WTC11 (cell line): Measurements from ENCODE around the gene SLC2A4. TPM values are rescaled to one million over a fixed set of nuclear protein-coding genes. Genes with fewer than 3 reads are reported as not detected.
A peak's percentile ranks its signal among the peaks of the same experiment; 100 is the strongest.

Experiments
- ATAC-seq: fragments of 200-7000 bp; cut with Tn5 transposase; 2 replicates; pipeline ENCODE4 v1.10.0; 2021; ENCODE audit warnings: mild to moderate bottlenecking, moderate library complexity
- CTCF ChIA-PET: fragments of 300-600 bp; sonication (Branson Sonifier 250); formaldehyde crosslinking; loops from one replicate; lab custom pipeline; 2021; ENCODE audit warnings: antibody characterized with exemption; lab: Charles Lee
- POLR2A ChIA-PET: fragments of 350-600 bp; sonication (Branson Sonifier 250); formaldehyde crosslinking; loops from one replicate; lab custom pipeline; 2021; ENCODE audit warnings: antibody characterized with exemption; lab: Charles Lee
- DNase-seq: peaks from one replicate; pipeline ENCODE4 v3.0.0; 2021; ENCODE audit warnings: low spot score
- H3K27ac Mint-ChIP-seq: 2 replicates; pipeline ENCODE4 v1.8.0; 2021; ENCODE audit warnings: mixed read lengths
- H3K27me3 Mint-ChIP-seq: 2 replicates; pipeline ENCODE4 v1.8.0; 2021; ENCODE audit warnings: low read depth, mild to moderate bottlenecking, moderate library complexity, mixed read lengths
- H3K36me3 Mint-ChIP-seq: 2 replicates; pipeline ENCODE4 v1.8.0; 2021; ENCODE audit warnings: mixed read lengths
- H3K4me1 Mint-ChIP-seq: 2 replicates; pipeline ENCODE4 v1.8.0; 2022; ENCODE audit warnings: mixed read lengths
- H3K4me3 Mint-ChIP-seq: 2 replicates; pipeline ENCODE4 v1.8.0; 2021; ENCODE audit warnings: mild to moderate bottlenecking, moderate library complexity, mixed read lengths
- H3K9me3 Mint-ChIP-seq: 2 replicates; pipeline ENCODE4 v1.8.0; 2021; ENCODE audit warnings: mixed read lengths
- ATF1 ChIP-seq: sonication (generic); formaldehyde crosslinking; IDR thresholded peaks from 2 replicates; pipeline ENCODE4 v1.8.1; 2023; ENCODE audit warnings: mild to moderate bottlenecking, moderate library complexity, missing genetic modification reagents
- JUN ChIP-seq: sonication (generic); formaldehyde crosslinking; IDR thresholded peaks from 2 replicates; pipeline ENCODE4 v1.8.0; 2023; ENCODE audit warnings: mild to moderate bottlenecking, missing genetic modification reagents
- NFE2L1 ChIP-seq: sonication (generic); formaldehyde crosslinking; IDR thresholded peaks from 2 replicates; pipeline ENCODE4 v1.8.1; 2023; ENCODE audit warnings: missing genetic modification reagents
- NFYB ChIP-seq: sonication (generic); formaldehyde crosslinking; conservative IDR thresholded peaks from 2 replicates; pipeline ENCODE4 v1.8.0; 2022; ENCODE audit warnings: low read depth, missing genetic modification reagents
- RORB ChIP-seq: fragments of 250-450 bp; sonication (Bioruptor Pico); IDR thresholded peaks from 2 replicates; pipeline ENCODE4 v1.9.0; 2021; ENCODE audit warnings: mild to moderate bottlenecking
- SMAD3 ChIP-seq: sonication (generic); formaldehyde crosslinking; IDR thresholded peaks from 2 replicates; pipeline ENCODE4 v1.8.0; 2022; ENCODE audit warnings: missing genetic modification reagents, mild to moderate bottlenecking, borderline replicate concordance
- SP1 ChIP-seq: sonication (generic); formaldehyde crosslinking; conservative IDR thresholded peaks from 2 replicates; pipeline ENCODE4 v1.8.1; 2022; ENCODE audit warnings: missing genetic modification reagents
- STAT6 ChIP-seq: sonication (generic); formaldehyde crosslinking; conservative IDR thresholded peaks from 2 replicates; pipeline ENCODE4 v1.8.1; 2023; ENCODE audit warnings: mild to moderate bottlenecking, low read depth, missing genetic modification reagents, moderate library complexity
- TCF7 ChIP-seq: sonication (generic); formaldehyde crosslinking; IDR thresholded peaks from 2 replicates; pipeline ENCODE4 v1.8.0; 2022; ENCODE audit warnings: mild to moderate bottlenecking, low read depth, missing genetic modification reagents, moderate library complexity
- TEAD4 ChIP-seq: sonication (generic); formaldehyde crosslinking; IDR thresholded peaks from 2 replicates; pipeline ENCODE4 v1.8.0; 2022; ENCODE audit warnings: mild to moderate bottlenecking, missing genetic modification reagents
- TP53 ChIP-seq: sonication (generic); formaldehyde crosslinking; IDR thresholded peaks from 2 replicates; pipeline ENCODE4 v1.8.1; 2023; ENCODE audit warnings: mild to moderate bottlenecking, missing genetic modification reagents
- ZNF219 ChIP-seq: sonication (generic); formaldehyde crosslinking; IDR thresholded peaks from 2 replicates; pipeline ENCODE4 v1.8.0; 2023; ENCODE audit warnings: missing genetic modification reagents, mild to moderate bottlenecking, borderline replicate concordance
- ZNF232 ChIP-seq: sonication (generic); formaldehyde crosslinking; IDR thresholded peaks from 2 replicates; pipeline ENCODE4 v1.8.0; 2022; ENCODE audit warnings: mild to moderate bottlenecking, missing genetic modification reagents
- ZNF317 ChIP-seq: sonication (generic); formaldehyde crosslinking; IDR thresholded peaks from 2 replicates; pipeline ENCODE4 v1.8.1; 2023; ENCODE audit warnings: low read depth, mild to moderate bottlenecking, moderate library complexity, missing genetic modification reagents, borderline replicate concordance
- ZNF396 ChIP-seq: fragments of 250-450 bp; sonication (Bioruptor Pico); IDR thresholded peaks from 2 replicates; pipeline ENCODE4 v1.8.0; 2021; ENCODE audit warnings: mild to moderate bottlenecking, moderate library complexity, borderline replicate concordance
- ZNF416 ChIP-seq: fragments of 250-450 bp; sonication (Bioruptor Pico); IDR thresholded peaks from 2 replicates; pipeline ENCODE4 v1.9.0; 2021; ENCODE audit warnings: mild to moderate bottlenecking, inconsistent platforms
- total RNA-seq: library from RNA; stranded (reverse); gene quantifications from 3 replicates; pipeline ENCODE4 v1.2.3, GENCODE V29; 2021
- TF ChIP-seq, protein P1 (sequence below): sonication (generic); formaldehyde crosslinking; IDR thresholded peaks from 2 replicates; pipeline ENCODE4 v1.8.0; 2023; ENCODE audit warnings: missing genetic modification reagents, mild to moderate bottlenecking, borderline replicate concordance
- TF ChIP-seq, protein P2 (sequence below): sonication (generic); formaldehyde crosslinking; IDR thresholded peaks from 2 replicates; pipeline ENCODE4 v1.8.0; 2022; ENCODE audit warnings: mild to moderate bottlenecking, missing genetic modification reagents
- TF ChIP-seq, protein P3 (sequence below): fragments of 250-450 bp; sonication (Bioruptor Pico); IDR thresholded peaks from 2 replicates; pipeline ENCODE4 v2.1.2; 2022; ENCODE audit warnings: mild to moderate bottlenecking, moderate library complexity
- TF ChIP-seq, protein P4 (sequence below): fragments of 250-450 bp; sonication (Bioruptor Pico); IDR thresholded peaks from 2 replicates; pipeline ENCODE4 v1.9.0; 2021; ENCODE audit warnings: mild to moderate bottlenecking

The SLC2A4 gene
- total RNA-seq, 1 experiment from 2014 or later: 6.4 TPM

DNA sequence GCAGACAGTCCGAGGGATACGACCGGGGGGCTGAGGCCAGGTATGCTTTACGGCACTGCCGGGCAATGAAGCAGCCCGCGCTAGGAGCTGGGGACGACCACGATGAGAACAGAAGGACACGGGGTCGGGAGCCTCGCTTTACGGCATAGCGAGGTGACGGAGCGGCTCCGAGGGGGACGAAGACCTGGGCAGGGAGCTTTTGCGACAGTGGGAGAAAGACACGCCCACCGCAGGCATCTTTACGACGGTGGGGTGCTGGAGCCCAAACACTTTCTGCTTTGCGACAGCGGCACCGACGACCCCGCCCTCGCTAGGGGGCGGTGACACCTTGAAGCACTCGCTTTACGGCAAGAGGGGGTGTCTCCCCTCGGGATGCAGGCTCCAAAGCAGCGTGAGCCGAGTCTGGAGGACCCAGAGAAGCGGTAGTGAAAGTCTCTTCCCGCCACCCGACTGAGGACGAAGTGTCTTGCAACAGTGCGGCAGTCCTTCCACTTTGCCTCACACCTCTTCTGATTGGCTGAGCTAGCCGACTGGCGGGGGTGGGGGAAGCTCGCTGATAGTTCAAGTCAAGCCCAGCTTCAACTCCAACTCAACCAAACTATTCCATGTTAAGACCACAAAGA, 48.0 kb downstream of the SLC2A4 start (continued):
- TF ChIP-seq STAT6 (no peak), TP53 (CRISPR knock-in tag) (peak; percentile 46; the same call in 1 of the 2 replicates), ZNF317 (no peak), ZNF232 (CRISPR knock-in tag) (peak; percentile 76; the same call in 1 of the 2 replicates), TEAD4 (CRISPR knock-in tag) (no peak)
- TF ChIP-seq, protein P1, sequence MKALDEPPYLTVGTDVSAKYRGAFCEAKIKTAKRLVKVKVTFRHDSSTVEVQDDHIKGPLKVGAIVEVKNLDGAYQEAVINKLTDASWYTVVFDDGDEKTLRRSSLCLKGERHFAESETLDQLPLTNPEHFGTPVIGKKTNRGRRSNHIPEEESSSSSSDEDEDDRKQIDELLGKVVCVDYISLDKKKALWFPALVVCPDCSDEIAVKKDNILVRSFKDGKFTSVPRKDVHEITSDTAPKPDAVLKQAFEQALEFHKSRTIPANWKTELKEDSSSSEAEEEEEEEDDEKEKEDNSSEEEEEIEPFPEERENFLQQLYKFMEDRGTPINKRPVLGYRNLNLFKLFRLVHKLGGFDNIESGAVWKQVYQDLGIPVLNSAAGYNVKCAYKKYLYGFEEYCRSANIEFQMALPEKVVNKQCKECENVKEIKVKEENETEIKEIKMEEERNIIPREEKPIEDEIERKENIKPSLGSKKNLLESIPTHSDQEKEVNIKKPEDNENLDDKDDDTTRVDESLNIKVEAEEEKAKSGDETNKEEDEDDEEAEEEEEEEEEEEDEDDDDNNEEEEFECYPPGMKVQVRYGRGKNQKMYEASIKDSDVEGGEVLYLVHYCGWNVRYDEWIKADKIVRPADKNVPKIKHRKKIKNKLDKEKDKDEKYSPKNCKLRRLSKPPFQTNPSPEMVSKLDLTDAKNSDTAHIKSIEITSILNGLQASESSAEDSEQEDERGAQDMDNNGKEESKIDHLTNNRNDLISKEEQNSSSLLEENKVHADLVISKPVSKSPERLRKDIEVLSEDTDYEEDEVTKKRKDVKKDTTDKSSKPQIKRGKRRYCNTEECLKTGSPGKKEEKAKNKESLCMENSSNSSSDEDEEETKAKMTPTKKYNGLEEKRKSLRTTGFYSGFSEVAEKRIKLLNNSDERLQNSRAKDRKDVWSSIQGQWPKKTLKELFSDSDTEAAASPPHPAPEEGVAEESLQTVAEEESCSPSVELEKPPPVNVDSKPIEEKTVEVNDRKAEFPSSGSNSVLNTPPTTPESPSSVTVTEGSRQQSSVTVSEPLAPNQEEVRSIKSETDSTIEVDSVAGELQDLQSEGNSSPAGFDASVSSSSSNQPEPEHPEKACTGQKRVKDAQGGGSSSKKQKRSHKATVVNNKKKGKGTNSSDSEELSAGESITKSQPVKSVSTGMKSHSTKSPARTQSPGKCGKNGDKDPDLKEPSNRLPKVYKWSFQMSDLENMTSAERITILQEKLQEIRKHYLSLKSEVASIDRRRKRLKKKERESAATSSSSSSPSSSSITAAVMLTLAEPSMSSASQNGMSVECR: no peak; the same call in 1 of the 2 replicates
- TF ChIP-seq, protein P2, sequence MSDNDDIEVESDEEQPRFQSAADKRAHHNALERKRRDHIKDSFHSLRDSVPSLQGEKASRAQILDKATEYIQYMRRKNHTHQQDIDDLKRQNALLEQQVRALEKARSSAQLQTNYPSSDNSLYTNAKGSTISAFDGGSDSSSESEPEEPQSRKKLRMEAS (CRISPR knock-in tag): peak; percentile 69; the same call in 1 of the 2 replicates
- TF ChIP-seq, all 79 proteins: peak for 13

- H3K27ac Mint-ChIP-seq: peak overlapping the region; percentile 100
- CTCF ChIA-PET: interaction anchor here (0.6 to 2.2 kb wide), 35 partner anchors 7 to 387 kb away, joined by 3 to 27 read pairs (median 5); partner anchors contain the start of genes ACADVL, DLG4, GABARAP and GPS2
- peak overlapping the region; percentile 93 for H3K4me3 Mint-ChIP-seq
- ATAC-seq (peak; percentile 76), DNase-seq (peak; percentile 82)
- no peaks in the 10 kb centered on the region for H3K27me3 Mint-ChIP-seq
- POLR2A ChIA-PET: interaction anchor here (0.7 to 2.0 kb wide), 18 partner anchors 9 to 357 kb away, joined by 3 to 21 read pairs (median 4); partner anchors contain the start of genes ACADVL, CHRNB1, DLG4 and GPS2
- no peaks in the 10 kb centered on the region for H3K9me3 Mint-ChIP-seq
- peaks cover 24% of the 10 kb centered on the region for H3K4me1 Mint-ChIP-seq
- H3K36me3 Mint-ChIP-seq: peaks cover 4% of the 10 kb centered on the region
- TF ChIP-seq NFYB: peak; percentile 64
- 0 out of 2 replicates have a peak, but pooled peaks have one; percentile 25 for TF ChIP-seq SP1
- TF ChIP-seq, protein P3, sequence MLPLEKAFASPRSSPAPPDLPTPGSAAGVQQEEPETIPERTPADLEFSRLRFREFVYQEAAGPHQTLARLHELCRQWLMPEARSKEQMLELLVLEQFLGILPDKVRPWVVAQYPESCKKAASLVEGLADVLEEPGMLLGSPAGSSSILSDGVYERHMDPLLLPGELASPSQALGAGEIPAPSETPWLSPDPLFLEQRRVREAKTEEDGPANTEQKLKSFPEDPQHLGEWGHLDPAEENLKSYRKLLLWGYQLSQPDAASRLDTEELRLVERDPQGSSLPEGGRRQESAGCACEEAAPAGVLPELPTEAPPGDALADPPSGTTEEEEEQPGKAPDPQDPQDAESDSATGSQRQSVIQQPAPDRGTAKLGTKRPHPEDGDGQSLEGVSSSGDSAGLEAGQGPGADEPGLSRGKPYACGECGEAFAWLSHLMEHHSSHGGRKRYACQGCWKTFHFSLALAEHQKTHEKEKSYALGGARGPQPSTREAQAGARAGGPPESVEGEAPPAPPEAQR (CRISPR knock-in tag): no peak
These were observed 48.6 kb downstream of the SLC2A4 start for GRCh38 chr17:7329997-7330637.

- ChIA-PET POLR2A (interaction anchor here (1.5 to 2.0 kb wide), 4 partner anchors 44 to 356 kb away, joined by 3 to 12 read pairs (median 8); partner anchors contain the start of genes ACADVL, DLG4, TMEM256 and TP53), CTCF (interaction anchor here (1.4 to 2.2 kb wide), 3 partner anchors 50 to 357 kb away, joined by 8 to 24 read pairs (median 14); partner anchors contain the start of genes SLC2A4, TP53 and WRAP53)
- no peaks in the 10 kb centered on the region for H3K27me3 Mint-ChIP-seq
- H3K9me3 Mint-ChIP-seq: no peaks in the 10 kb centered on the region
- ATAC-seq (no peak), DNase-seq (no peak)
- H3K4me3 Mint-ChIP-seq: peak overlapping the region; percentile 93
- peaks cover 4% of the 10 kb centered on the region; the same call in 1 of the 2 replicates for H3K36me3 Mint-ChIP-seq
- H3K4me1 Mint-ChIP-seq: peaks cover 29% of the 10 kb centered on the region
- peak overlapping the region; percentile 79; the same call in 1 of the 2 replicates for H3K27ac Mint-ChIP-seq
- no peak for TF ChIP-seq RORB (CRISPR knock-in tag)
- no peak for TF ChIP-seq ZNF396 (CRISPR knock-in tag)
- TF ChIP-seq ZNF416 (CRISPR knock-in tag): no peak
- TF ChIP-seq TCF7 (CRISPR knock-in tag): no peak
- no peak for TF ChIP-seq ZNF219 (CRISPR knock-in tag)
- TF ChIP-seq ATF1 (CRISPR knock-in tag): no peak
- no peak for TF ChIP-seq NFE2L1 (CRISPR knock-in tag)
- no peak for TF ChIP-seq SMAD3 (CRISPR knock-in tag)
- TF ChIP-seq JUN (CRISPR knock-in tag): no peak
- TF ChIP-seq, protein P4, sequence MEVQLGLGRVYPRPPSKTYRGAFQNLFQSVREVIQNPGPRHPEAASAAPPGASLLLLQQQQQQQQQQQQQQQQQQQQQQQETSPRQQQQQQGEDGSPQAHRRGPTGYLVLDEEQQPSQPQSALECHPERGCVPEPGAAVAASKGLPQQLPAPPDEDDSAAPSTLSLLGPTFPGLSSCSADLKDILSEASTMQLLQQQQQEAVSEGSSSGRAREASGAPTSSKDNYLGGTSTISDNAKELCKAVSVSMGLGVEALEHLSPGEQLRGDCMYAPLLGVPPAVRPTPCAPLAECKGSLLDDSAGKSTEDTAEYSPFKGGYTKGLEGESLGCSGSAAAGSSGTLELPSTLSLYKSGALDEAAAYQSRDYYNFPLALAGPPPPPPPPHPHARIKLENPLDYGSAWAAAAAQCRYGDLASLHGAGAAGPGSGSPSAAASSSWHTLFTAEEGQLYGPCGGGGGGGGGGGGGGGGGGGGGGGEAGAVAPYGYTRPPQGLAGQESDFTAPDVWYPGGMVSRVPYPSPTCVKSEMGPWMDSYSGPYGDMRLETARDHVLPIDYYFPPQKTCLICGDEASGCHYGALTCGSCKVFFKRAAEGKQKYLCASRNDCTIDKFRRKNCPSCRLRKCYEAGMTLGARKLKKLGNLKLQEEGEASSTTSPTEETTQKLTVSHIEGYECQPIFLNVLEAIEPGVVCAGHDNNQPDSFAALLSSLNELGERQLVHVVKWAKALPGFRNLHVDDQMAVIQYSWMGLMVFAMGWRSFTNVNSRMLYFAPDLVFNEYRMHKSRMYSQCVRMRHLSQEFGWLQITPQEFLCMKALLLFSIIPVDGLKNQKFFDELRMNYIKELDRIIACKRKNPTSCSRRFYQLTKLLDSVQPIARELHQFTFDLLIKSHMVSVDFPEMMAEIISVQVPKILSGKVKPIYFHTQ (CRISPR knock-in tag): no peak
These were observed 49.1 kb downstream of the SLC2A4 start for GRCh38 chr17:7330638-7331015.
